HepG2 (cell line): ENCODE results near the gene HDDC3. TPM values are rescaled to one million over a fixed set of nuclear protein-coding genes. Genes with fewer than 3 reads are reported as not detected.

Experiments used
- BHLHE40 ChIP-seq: IDR thresholded peaks from 2 replicates; pipeline ENCODE4 v1.6.1; 2011; ENCODE audit warnings: low read length, improper control_type of control experiment
- BRCA1 ChIP-seq: sonication (generic); formaldehyde crosslinking; IDR thresholded peaks from 2 replicates; pipeline ENCODE4 v1.4.0; 2020; ENCODE audit warnings: missing genetic modification reagents
- E2F5 ChIP-seq: sonication (generic); formaldehyde crosslinking; conservative IDR thresholded peaks from 2 replicates; pipeline ENCODE4 v1.4.0; 2020; ENCODE audit warnings: missing genetic modification reagents
- KLF13 ChIP-seq: sonication (generic); formaldehyde crosslinking; IDR thresholded peaks from 2 replicates; pipeline ENCODE4 v1.4.0; 2020; ENCODE audit warnings: mild to moderate bottlenecking, missing genetic modification reagents
- MAFG ChIP-seq: sonication (generic); formaldehyde crosslinking; IDR thresholded peaks from 2 replicates; pipeline ENCODE4 v1.5.1; 2020; ENCODE audit warnings: mild to moderate bottlenecking, missing genetic modification reagents
- PTBP1 ChIP-seq: fragments of 200-400 bp; formaldehyde crosslinking; IDR thresholded peaks from 2 replicates; pipeline ENCODE4 v1.6.1; 2018; ENCODE audit warnings: low read length, low read depth; ENCODE audit not compliant: poor library complexity, severe bottlenecking
- TGIF2 ChIP-seq: IDR thresholded peaks from 2 replicates; pipeline ENCODE4 v1.6.1; 2016; ENCODE audit warnings: control low read depth, missing compliant biosample characterization
- ZBTB20 ChIP-seq: sonication (generic); formaldehyde crosslinking; IDR thresholded peaks from 2 replicates; pipeline ENCODE4 v1.8.1; 2023; ENCODE audit warnings: missing genetic modification reagents, low read depth, mild to moderate bottlenecking, borderline replicate concordance
- ZBTB3 ChIP-seq: sonication (generic); formaldehyde crosslinking; IDR thresholded peaks from 2 replicates; pipeline ENCODE4 v1.4.0; 2020; ENCODE audit warnings: low read depth, mild to moderate bottlenecking, moderate library complexity, missing genetic modification reagents, borderline replicate concordance
- ZEB1 ChIP-seq: IDR thresholded peaks from 2 replicates; pipeline ENCODE4 v1.6.1; 2012; ENCODE audit warnings: mild to moderate bottlenecking, low read depth, inconsistent platforms; ENCODE audit not compliant: insufficient replicate concordance
- ZNF264 ChIP-seq: sonication (generic); formaldehyde crosslinking; IDR thresholded peaks from 2 replicates; pipeline ENCODE4 v1.4.0; 2020; ENCODE audit warnings: missing genetic modification reagents
- ZNF3 ChIP-seq: IDR thresholded peaks from 2 replicates; pipeline ENCODE4 v1.7.0; 2017; ENCODE audit warnings: inconsistent platforms
- ZNF782 ChIP-seq: sonication (generic); formaldehyde crosslinking; IDR thresholded peaks from 2 replicates; pipeline ENCODE4 v1.4.0; 2020; ENCODE audit warnings: missing genetic modification reagents, mild to moderate bottlenecking, borderline replicate concordance
- polyA plus RNA-seq, 8 experiments: library from polyadenylated mRNA; depleted of rRNA in 3 of 8; stranded (reverse) in 7 of 8; unstranded in 1 of 8; fragments of >200 nt; fragmentation: Illumina TruSeq in 4 of 8; extraction: Trizol in 4 of 8; gene quantifications; 2 replicates each; pipeline versions ENCODE4 v1.2.1 to v1.2.3, GENCODE V29; 2011 to 2016; ENCODE audit warnings: low read depth in 4 of 8, missing spikeins in 1 of 8, mixed read lengths in 1 of 8; ENCODE audit not compliant: insufficient read depth in 1 of 8
- total RNA-seq, 5 experiments: library from RNA; depleted of rRNA; stranded (reverse); fragments of >200 nt; fragmentation: Illumina TruSeq; extraction: Trizol; gene quantifications; 2 replicates each; pipeline ENCODE4 v1.2.3, GENCODE V29; 2016; ENCODE audit warnings: low read depth in 1 of 5
- TF ChIP-seq, protein P1 (sequence below): sonication (generic); formaldehyde crosslinking; conservative IDR thresholded peaks from 2 replicates; pipeline ENCODE4 v1.4.0; 2020; ENCODE audit warnings: missing genetic modification reagents
- TF ChIP-seq, protein P2 (sequence below): IDR thresholded peaks from 2 replicates; pipeline ENCODE4 v1.6.1; 2012; ENCODE audit warnings: low read length, improper control_type of control experiment
- TF ChIP-seq, protein P3 (sequence below): sonication (generic); formaldehyde crosslinking; IDR thresholded peaks from 2 replicates; pipeline ENCODE4 v1.4.0; 2020; ENCODE audit warnings: missing genetic modification reagents
- TF ChIP-seq, protein P4 (sequence below): sonication (generic); formaldehyde crosslinking; IDR thresholded peaks from 2 replicates; pipeline ENCODE4 v1.4.0; 2020; ENCODE audit warnings: low read depth, mild to moderate bottlenecking, missing genetic modification reagents

Gene HDDC3
- total and polyA plus RNA-seq, 2 of the 13 experiments (the other 11 are each of a cell fraction or from before 2014, with no cell fraction given): 18.7 to 28.3 TPM

- TF ChIP-seq, protein P1, sequence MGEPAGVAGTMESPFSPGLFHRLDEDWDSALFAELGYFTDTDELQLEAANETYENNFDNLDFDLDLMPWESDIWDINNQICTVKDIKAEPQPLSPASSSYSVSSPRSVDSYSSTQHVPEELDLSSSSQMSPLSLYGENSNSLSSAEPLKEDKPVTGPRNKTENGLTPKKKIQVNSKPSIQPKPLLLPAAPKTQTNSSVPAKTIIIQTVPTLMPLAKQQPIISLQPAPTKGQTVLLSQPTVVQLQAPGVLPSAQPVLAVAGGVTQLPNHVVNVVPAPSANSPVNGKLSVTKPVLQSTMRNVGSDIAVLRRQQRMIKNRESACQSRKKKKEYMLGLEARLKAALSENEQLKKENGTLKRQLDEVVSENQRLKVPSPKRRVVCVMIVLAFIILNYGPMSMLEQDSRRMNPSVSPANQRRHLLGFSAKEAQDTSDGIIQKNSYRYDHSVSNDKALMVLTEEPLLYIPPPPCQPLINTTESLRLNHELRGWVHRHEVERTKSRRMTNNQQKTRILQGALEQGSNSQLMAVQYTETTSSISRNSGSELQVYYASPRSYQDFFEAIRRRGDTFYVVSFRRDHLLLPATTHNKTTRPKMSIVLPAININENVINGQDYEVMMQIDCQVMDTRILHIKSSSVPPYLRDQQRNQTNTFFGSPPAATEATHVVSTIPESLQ (CRISPR knock-in tag): no peak
- TF ChIP-seq KLF13 (CRISPR knock-in tag) (no peak), ZNF3 (no peak), TGIF2 (no peak), MAFG (CRISPR knock-in tag) (no peak), ZBTB3 (CRISPR knock-in tag) (no peak), ZNF264 (CRISPR knock-in tag) (no peak), BRCA1 (CRISPR knock-in tag) (no peak), PTBP1 (no peak), ZNF782 (no peak), ZBTB20 (CRISPR knock-in tag) (no peak), ZEB1 (no peak), E2F5 (CRISPR knock-in tag) (no peak), BHLHE40 (no peak)
- TF ChIP-seq, protein P2, sequence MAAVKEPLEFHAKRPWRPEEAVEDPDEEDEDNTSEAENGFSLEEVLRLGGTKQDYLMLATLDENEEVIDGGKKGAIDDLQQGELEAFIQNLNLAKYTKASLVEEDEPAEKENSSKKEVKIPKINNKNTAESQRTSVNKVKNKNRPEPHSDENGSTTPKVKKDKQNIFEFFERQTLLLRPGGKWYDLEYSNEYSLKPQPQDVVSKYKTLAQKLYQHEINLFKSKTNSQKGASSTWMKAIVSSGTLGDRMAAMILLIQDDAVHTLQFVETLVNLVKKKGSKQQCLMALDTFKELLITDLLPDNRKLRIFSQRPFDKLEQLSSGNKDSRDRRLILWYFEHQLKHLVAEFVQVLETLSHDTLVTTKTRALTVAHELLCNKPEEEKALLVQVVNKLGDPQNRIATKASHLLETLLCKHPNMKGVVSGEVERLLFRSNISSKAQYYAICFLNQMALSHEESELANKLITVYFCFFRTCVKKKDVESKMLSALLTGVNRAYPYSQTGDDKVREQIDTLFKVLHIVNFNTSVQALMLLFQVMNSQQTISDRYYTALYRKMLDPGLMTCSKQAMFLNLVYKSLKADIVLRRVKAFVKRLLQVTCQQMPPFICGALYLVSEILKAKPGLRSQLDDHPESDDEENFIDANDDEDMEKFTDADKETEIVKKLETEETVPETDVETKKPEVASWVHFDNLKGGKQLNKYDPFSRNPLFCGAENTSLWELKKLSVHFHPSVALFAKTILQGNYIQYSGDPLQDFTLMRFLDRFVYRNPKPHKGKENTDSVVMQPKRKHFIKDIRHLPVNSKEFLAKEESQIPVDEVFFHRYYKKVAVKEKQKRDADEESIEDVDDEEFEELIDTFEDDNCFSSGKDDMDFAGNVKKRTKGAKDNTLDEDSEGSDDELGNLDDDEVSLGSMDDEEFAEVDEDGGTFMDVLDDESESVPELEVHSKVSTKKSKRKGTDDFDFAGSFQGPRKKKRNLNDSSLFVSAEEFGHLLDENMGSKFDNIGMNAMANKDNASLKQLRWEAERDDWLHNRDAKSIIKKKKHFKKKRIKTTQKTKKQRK: no peak
- TF ChIP-seq, protein P3, sequence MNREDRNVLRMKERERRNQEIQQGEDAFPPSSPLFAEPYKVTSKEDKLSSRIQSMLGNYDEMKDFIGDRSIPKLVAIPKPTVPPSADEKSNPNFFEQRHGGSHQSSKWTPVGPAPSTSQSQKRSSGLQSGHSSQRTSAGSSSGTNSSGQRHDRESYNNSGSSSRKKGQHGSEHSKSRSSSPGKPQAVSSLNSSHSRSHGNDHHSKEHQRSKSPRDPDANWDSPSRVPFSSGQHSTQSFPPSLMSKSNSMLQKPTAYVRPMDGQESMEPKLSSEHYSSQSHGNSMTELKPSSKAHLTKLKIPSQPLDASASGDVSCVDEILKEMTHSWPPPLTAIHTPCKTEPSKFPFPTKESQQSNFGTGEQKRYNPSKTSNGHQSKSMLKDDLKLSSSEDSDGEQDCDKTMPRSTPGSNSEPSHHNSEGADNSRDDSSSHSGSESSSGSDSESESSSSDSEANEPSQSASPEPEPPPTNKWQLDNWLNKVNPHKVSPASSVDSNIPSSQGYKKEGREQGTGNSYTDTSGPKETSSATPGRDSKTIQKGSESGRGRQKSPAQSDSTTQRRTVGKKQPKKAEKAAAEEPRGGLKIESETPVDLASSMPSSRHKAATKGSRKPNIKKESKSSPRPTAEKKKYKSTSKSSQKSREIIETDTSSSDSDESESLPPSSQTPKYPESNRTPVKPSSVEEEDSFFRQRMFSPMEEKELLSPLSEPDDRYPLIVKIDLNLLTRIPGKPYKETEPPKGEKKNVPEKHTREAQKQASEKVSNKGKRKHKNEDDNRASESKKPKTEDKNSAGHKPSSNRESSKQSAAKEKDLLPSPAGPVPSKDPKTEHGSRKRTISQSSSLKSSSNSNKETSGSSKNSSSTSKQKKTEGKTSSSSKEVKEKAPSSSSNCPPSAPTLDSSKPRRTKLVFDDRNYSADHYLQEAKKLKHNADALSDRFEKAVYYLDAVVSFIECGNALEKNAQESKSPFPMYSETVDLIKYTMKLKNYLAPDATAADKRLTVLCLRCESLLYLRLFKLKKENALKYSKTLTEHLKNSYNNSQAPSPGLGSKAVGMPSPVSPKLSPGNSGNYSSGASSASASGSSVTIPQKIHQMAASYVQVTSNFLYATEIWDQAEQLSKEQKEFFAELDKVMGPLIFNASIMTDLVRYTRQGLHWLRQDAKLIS: no peak
- TF ChIP-seq, protein P4, sequence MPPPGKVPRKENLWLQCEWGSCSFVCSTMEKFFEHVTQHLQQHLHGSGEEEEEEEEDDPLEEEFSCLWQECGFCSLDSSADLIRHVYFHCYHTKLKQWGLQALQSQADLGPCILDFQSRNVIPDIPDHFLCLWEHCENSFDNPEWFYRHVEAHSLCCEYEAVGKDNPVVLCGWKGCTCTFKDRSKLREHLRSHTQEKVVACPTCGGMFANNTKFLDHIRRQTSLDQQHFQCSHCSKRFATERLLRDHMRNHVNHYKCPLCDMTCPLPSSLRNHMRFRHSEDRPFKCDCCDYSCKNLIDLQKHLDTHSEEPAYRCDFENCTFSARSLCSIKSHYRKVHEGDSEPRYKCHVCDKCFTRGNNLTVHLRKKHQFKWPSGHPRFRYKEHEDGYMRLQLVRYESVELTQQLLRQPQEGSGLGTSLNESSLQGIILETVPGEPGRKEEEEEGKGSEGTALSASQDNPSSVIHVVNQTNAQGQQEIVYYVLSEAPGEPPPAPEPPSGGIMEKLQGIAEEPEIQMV (CRISPR knock-in tag): no peak
These were observed 38.9 kb downstream of the HDDC3 start (continued) for GRCh38 chr15:90893175-90894090.
